Measurements from ENCODE around the gene CHST15. TPM values are rescaled to one million over a fixed set of nuclear protein-coding genes. Genes with fewer than 3 reads are reported as not detected.

CHST15 gene
- total and polyA plus RNA-seq, 12 donors = 5.2 to 54.5 (median 29.2) TPM

DNA sequence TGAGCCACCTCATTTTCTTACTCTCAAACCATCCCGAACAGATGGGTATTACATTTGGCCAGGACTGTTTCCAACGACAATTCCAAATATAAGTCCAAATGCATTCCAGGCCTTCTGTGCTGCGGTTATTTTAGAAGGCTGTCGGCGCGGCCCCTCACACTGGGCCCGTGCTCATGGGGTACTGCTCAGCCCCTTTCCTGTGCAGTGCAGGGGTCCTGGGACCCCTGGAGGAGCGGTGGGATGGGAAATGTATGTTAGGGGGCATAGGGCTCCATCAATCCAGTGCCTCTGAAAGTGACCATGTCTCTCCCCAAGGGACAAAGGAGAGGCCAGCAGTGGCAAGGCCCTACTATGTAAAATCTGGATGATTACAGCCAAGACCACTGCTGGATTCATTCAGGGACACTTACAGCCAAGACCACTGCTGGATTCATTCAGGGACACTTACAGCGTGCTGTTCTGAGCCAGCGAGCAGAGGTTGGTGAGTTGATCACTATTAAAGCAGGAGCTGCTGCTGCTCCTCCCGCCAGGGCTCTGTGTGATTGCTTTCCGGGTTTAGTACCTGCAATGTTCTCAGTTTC lies 66.3 kb downstream of the CHST15 start:
- Histone ChIP-seq H3K4me1 (replicated peaks in 1 of 2) (peaks cover 0 to 6% of the 10 kb centered on the region in 2 donors), H3K27me3 (no peaks in the 10 kb centered on the region), H3K4me3 (no peak overlapping the region), H3K9me3 (replicated peaks in 1 of 3) (no peaks in the 10 kb centered on the region), H3K27ac (peak overlapping the region in 1 of 5 donors; percentile 40), H3K36me3 (replicated peaks in 1 of 2) (peaks cover 0 to 14% of the 10 kb centered on the region in 2 donors)
- 76 to 86% (median 80%) methylated on average over 10 to 12 of the region's 12 CpGs for WGBS, 4 donors
- no peak for DNase-seq
- TF ChIP-seq, protein P1, sequence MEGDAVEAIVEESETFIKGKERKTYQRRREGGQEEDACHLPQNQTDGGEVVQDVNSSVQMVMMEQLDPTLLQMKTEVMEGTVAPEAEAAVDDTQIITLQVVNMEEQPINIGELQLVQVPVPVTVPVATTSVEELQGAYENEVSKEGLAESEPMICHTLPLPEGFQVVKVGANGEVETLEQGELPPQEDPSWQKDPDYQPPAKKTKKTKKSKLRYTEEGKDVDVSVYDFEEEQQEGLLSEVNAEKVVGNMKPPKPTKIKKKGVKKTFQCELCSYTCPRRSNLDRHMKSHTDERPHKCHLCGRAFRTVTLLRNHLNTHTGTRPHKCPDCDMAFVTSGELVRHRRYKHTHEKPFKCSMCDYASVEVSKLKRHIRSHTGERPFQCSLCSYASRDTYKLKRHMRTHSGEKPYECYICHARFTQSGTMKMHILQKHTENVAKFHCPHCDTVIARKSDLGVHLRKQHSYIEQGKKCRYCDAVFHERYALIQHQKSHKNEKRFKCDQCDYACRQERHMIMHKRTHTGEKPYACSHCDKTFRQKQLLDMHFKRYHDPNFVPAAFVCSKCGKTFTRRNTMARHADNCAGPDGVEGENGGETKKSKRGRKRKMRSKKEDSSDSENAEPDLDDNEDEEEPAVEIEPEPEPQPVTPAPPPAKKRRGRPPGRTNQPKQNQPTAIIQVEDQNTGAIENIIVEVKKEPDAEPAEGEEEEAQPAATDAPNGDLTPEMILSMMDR (IDR thresholded peaks at IDR 0.05) = no peak
- no peak for TF ChIP-seq POLR2A (IDR thresholded peaks at IDR 0.05)
- intact Hi-C loops (cut with DNase I) = no loop called here

GRCh38 chr10:124026589-124026939 lies 66.8 kb downstream of the CHST15 start:
- Histone ChIP-seq H3K4me1 (replicated peaks in 1 of 2) (peaks cover 0 to 6% of the 10 kb centered on the region in 2 donors), H3K9me3 (replicated peaks in 1 of 3) (no peaks in the 10 kb centered on the region), H3K4me3 (no peak overlapping the region), H3K36me3 (replicated peaks in 1 of 2) (peaks cover 0 to 10% of the 10 kb centered on the region in 2 donors), H3K27me3 (no peaks in the 10 kb centered on the region), H3K27ac (peak overlapping the region in 1 of 5 donors; percentile 40)
- 73 to 81% (median 80%) methylated on average over 10 of the region's 10 CpGs for WGBS, 4 donors
- TF ChIP-seq POLR2A (IDR thresholded peaks at IDR 0.05) = no peak
- intact Hi-C loops (cut with DNase I) = no loop called here
- DNase-seq = no peak

- DNase-seq = peak in 2 of 7 donors; percentile 41 to 74
- Histone ChIP-seq H3K4me3 (no peak overlapping the region), H3K4me1 (replicated peaks in 1 of 2) (peaks cover 0 to 6% of the 10 kb centered on the region in 2 donors), H3K27ac (peak overlapping the region in 1 of 5 donors; percentile 40), H3K36me3 (replicated peaks in 1 of 2) (peaks cover 0 to 4% of the 10 kb centered on the region in 2 donors), H3K9me3 (replicated peaks in 1 of 3) (no peaks in the 10 kb centered on the region), H3K27me3 (no peaks in the 10 kb centered on the region)
- intact Hi-C loops (cut with DNase I) = no loop called here
- 64 to 68% (median 68%) methylated on average over 13 of the region's 13 CpGs for WGBS, 4 donors
- TF ChIP-seq, protein P1 (IDR thresholded peaks at IDR 0.05) = peak in 5 of 6 experiments; percentile 29 to 57 (median 45)
- TF ChIP-seq POLR2A (IDR thresholded peaks at IDR 0.05) = no peak
These were observed 67.5 kb downstream of the CHST15 start for GRCh38 chr10:124025660-124026588.

GRCh38 chr10:124025152-124025551 lies 68.2 kb downstream of the CHST15 start:
- Histone ChIP-seq H3K27ac (peak overlapping the region in 1 of 5 donors; percentile 8), H3K36me3 (replicated peaks in 1 of 2) (peaks cover 0 to 12% of the 10 kb centered on the region in 2 donors), H3K27me3 (no peaks in the 10 kb centered on the region), H3K9me3 (replicated peaks in 1 of 3) (no peaks in the 10 kb centered on the region), H3K4me3 (no peak overlapping the region), H3K4me1 (replicated peaks in 1 of 2) (peaks cover 0 to 6% of the 10 kb centered on the region in 2 donors)
- intact Hi-C loops (cut with DNase I) = no loop called here
- 58 to 80% (median 61%) methylated on average over 4 to 5 of the region's 5 CpGs for WGBS, 4 donors
- DNase-seq = no peak
- TF ChIP-seq POLR2A (IDR thresholded peaks at IDR 0.05) = no peak

- H3K4me1 ChIP-seq (replicated peaks in 1 of 2) = peaks cover 0 to 6% of the 10 kb centered on the region in 2 donors
- no peaks in the 10 kb centered on the region for H3K9me3 ChIP-seq (replicated peaks in 1 of 3)
- no peak overlapping the region for H3K27ac ChIP-seq
- H3K27me3 ChIP-seq = no peaks in the 10 kb centered on the region
- TF ChIP-seq POLR2A (IDR thresholded peaks at IDR 0.05) = no peak
- TF ChIP-seq, protein P1 (IDR thresholded peaks at IDR 0.05) = no peak
- peaks cover 0 to 20% of the 10 kb centered on the region in 2 donors for H3K36me3 ChIP-seq (replicated peaks in 1 of 2)
- 53 to 75% (median 70%) methylated on average over 6 to 8 of the region's 8 CpGs for WGBS, 4 donors
- H3K4me3 ChIP-seq = no peak overlapping the region
- intact Hi-C loops (cut with DNase I) = no loop called here
- no peak for DNase-seq
These were observed 71.3 kb downstream of the CHST15 start for GRCh38 chr10:124022066-124022465.

All from adrenal gland (tissue), 12 donors.